GM18511 (cell line): ENCODE data around the gene AP5B1.

Source experiments
- ATAC-seq: cut with Tn5 transposase; IDR thresholded peaks from one replicate; pipeline ENCODE4 v1.9.1; 2021; ENCODE audit warnings: mild to moderate bottlenecking, moderate library complexity; ENCODE audit not compliant: unreplicated experiment

The AP5B1 gene

GRCh38 chr11:65786786-65787636 is 6.2 kb upstream of the AP5B1 start, which contains the start of gene OVOL1:
TSS of gene OVOL1 (plus strand) at chr11:65787063. CDS start at chr11:65787374, 311 bp downstream.
- ATAC-seq: no peak

- ATAC-seq: no peak
Observed at GRCh38 chr11:65786008-65786785, 5.4 kb upstream of the AP5B1 start.

- ATAC-seq: no peak
Observed at GRCh38 chr11:65785319-65786007, 4.7 kb upstream of the AP5B1 start.

GRCh38 chr11:65782816-65783228 is 2.0 kb upstream of the AP5B1 start:
- no peak for ATAC-seq

- ATAC-seq: no peak
Observed at GRCh38 chr11:65781962-65782815, 1.4 kb upstream of the AP5B1 start.

GRCh38 chr11:65781152-65781961 is 581 bp upstream of the AP5B1 start:
- ATAC-seq: peak; percentile 37

GRCh38 chr11:65779919-65780769 is 632 bp downstream of the AP5B1 start:
- ATAC-seq: peak; percentile 70

- ATAC-seq: no peak
Observed at GRCh38 chr11:65779669-65779918, 1.2 kb downstream of the AP5B1 start.

GRCh38 chr11:65778901-65779668 is 1.7 kb downstream of the AP5B1 start:
- ATAC-seq: no peak

GRCh38 chr11:65778431-65778900 is 2.3 kb downstream of the AP5B1 start:
- ATAC-seq: no peak

GRCh38 chr11:65777821-65778361 is 2.9 kb downstream of the AP5B1 start:
- no peak for ATAC-seq

- ATAC-seq: no peak
Observed at GRCh38 chr11:65777241-65777640, 3.5 kb downstream of the AP5B1 start.

- ATAC-seq: no peak
Observed at GRCh38 chr11:65776710-65777141, 4.0 kb downstream of the AP5B1 start.

- ATAC-seq: no peak
Observed at GRCh38 chr11:65776196-65776595, 4.6 kb downstream of the AP5B1 start.

- ATAC-seq: no peak
Observed at GRCh38 chr11:65774525-65775306, 6.1 kb downstream of the AP5B1 start.

GRCh38 chr11:65773784-65774411 is 6.9 kb downstream of the AP5B1 start:
- no peak for ATAC-seq
